Adrenal gland (tissue), 5 donors: Measurements from ENCODE around the gene RGS3.

Source experiments
- CTCF ChIP-seq, 6 experiments: fragments of 450-650 bp in 4 of 6; fragments of 200-600 bp in 2 of 6; sonication (generic) in 1 of 6; IDR thresholded peaks; 1 replicate in 5 of 6; 2 replicates in 1 of 6; pipeline versions ENCODE4 v1.5.1 to v1.8.0; 2016 to 2021; ENCODE audit warnings: antibody characterized with exemption in 6 of 6, mild to moderate bottlenecking in 2 of 6, moderate library complexity in 1 of 6
- POLR2A ChIP-seq, 2 donors: fragments of 450-650 bp; IDR thresholded peaks; one replicate each; pipeline ENCODE4 v1.6.1; 2017; ENCODE audit warnings: antibody characterized with exemption in 2 of 2, mild to moderate bottlenecking in 2 of 2, moderate library complexity in 1 of 2
- donor health status: DM: no; HTN: no; CAD: no.

DNA sequence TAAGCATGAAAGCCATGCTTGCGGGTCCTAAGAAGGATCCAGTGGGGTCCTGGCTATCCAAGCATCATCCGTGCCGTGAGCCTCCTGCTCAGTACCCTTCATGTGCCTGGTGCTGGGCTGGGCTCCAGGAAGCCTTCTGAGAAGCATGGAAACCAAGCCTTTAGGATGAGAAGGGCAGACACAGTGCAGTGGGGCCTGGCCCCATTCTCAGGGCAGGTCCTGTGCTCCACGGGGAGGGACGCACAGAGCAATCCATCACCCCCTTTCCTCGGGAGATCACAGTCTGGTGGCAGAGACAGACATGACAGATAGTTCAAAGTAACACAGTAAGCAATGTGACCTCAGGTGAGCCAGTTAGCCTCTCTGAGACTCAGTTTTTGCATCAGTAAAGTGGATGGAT is 76.9 kb downstream of the RGS3 start:
- no peak for TF ChIP-seq POLR2A (IDR thresholded peaks at IDR 0.05)
- no peak for TF ChIP-seq CTCF (IDR thresholded peaks at IDR 0.05)
